Astrocyte of the cerebellum (primary cell): ENCODE measurements around the gene OR10A3.

Experiments used
- DNase-seq: peaks from one replicate; pipeline ENCODE4 v3.0.0-alpha.2; 2011; ENCODE audit warnings: low read depth
- H3K4me3 ChIP-seq: 2 replicates; pipeline ENCODE4 v1.5.1; 2011; ENCODE audit warnings: mild to moderate bottlenecking, low read depth, low read length, moderate library complexity
- CTCF ChIP-seq: IDR thresholded peaks from 2 replicates; pipeline ENCODE4 v1.5.1; 2012; ENCODE audit warnings: low read length, low read depth, moderate library complexity, mild to moderate bottlenecking; ENCODE audit errors: missing control alignments
- in situ Hi-C: cut with HindIII; loops from 2 replicates; pipeline ENCODE4 v1.10.0; 2017; ENCODE audit warnings: low sequenced_read_pairs

The OR10A3 gene

DNA sequence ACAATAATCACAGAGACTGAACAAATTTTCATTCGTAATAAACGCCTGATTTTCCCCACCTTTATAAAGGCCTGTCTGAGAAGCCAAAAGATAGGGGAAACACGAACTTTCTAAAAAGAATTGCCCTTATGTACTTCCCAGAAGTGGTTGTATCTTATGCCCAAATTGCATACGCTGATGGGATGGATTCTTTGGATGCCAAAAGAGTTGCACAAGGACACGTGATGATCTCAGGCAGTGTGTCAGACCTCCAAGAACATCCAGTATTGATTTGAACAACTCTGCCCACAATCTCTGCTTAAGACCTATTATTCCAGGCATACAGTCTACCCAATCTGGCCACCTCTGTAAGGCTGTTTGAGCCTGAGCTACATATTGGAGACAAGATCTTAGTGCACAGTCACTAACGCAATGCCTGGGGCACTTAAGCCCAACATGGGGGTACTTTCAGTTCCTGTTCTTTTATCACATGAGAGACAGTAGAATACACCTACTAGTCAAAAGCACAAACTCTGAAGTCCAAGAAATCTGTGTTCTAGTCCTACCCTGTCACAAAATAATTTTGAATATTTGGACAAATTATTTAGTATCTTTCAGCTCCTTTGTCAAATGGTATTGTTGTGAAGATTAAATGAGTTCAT, 49.3 kb downstream of the OR10A3 start:
- DNase-seq, result no peak
- no peak overlapping the region for H3K4me3 ChIP-seq
- TF ChIP-seq CTCF, result no peak
- in situ Hi-C loops, result loop anchor here (5.0 kb wide), 1 partner anchor 75 kb away; the partner anchor contains the start of gene NLRP10

- TF ChIP-seq CTCF, result no peak
- no peak for DNase-seq
- H3K4me3 ChIP-seq, result no peak overlapping the region
- in situ Hi-C loops, result loop anchor here (5.0 kb wide), 1 partner anchor 77 kb away; the partner anchor contains the start of gene NLRP10
Observed at GRCh38 chr11:7890417-7891172, 50.9 kb downstream of the OR10A3 start.

GRCh38 chr11:7889985-7890384, 51.5 kb downstream of the OR10A3 start:
- in situ Hi-C loops, result loop anchor here (5.0 kb wide), 1 partner anchor 77 kb away; the partner anchor contains the start of gene NLRP10
- no peak for TF ChIP-seq CTCF
- DNase-seq, result no peak
- no peak overlapping the region for H3K4me3 ChIP-seq
